K562 (cell line): ENCODE results near the gene ARHGDIB. TPM values are rescaled to one million over a fixed set of nuclear protein-coding genes. Genes with fewer than 3 reads are reported as not detected.

Source experiments
- ATAC-seq: fragments of 200-7000 bp; cut with Tn5 transposase; 3 replicates; pipeline ENCODE4 v1.9.1; 2020; ENCODE audit warnings: moderate library complexity
- BruUV-seq: library from RNA; stranded (reverse); fragments of 400-500 nt; replicated peaks from 2 replicates; lab custom pipeline; 2021; lab: Mats Ljungman, UMichigan
- CTCF ChIA-PET: fragments of 300-600 bp; formaldehyde crosslinking; extraction: SDS; loops from one replicate; lab custom pipeline; 2021; ENCODE audit warnings: low intra/inter-chr PET ratio; lab: Yijun Ruan, JAX
- POLR2A ChIA-PET: fragments of 300-600, 350-650 bp; sonication (Branson Sonifier 250); formaldehyde crosslinking; extraction: SDS; loops from one replicate; lab custom pipeline; 2021; ENCODE audit warnings: antibody characterized with exemption, inconsistent platforms; lab: Yijun Ruan, JAX
- DNase-seq, 4 experiments: peaks; one replicate each; pipeline versions ENCODE4 v3.0.0 to v3.0.0-alpha.2; 2011 to 2018; ENCODE audit warnings: low spot score in 3 of 4, mixed read lengths in 3 of 4; ENCODE audit errors: extremely low read depth in 1 of 4
- FAIRE-seq: peaks from 2 replicates; lab custom pipeline; 2011; peaks lifted over from hg19 to GRCh38; lab: Jason Lieb, UNC
- H2AFZ ChIP-seq: 2 replicates; pipeline ENCODE4 v1.6.0; 2011; ENCODE audit warnings: low read depth, low read length, control low read depth, inconsistent platforms
- H3K27ac ChIP-seq: fragments of 200-600 bp; 3 replicates; pipeline ENCODE4 v1.8.0; 2011; ENCODE audit warnings: low read depth, mild to moderate bottlenecking, control low read depth, inconsistent platforms, low read length, moderate library complexity, mixed read lengths; ENCODE audit errors: extremely low read depth
- H3K27me3 ChIP-seq, 2 experiments: fragments of 300-600 bp in 1 of 2; 2 replicates in 1 of 2; 3 replicates in 1 of 2; pipeline versions ENCODE4 v1.6.0 to v1.8.0; 2011; ENCODE audit warnings: inconsistent platforms in 2 of 2, low read length in 2 of 2, mild to moderate bottlenecking in 1 of 2, mixed read lengths in 1 of 2, moderate library complexity in 1 of 2; ENCODE audit not compliant: control insufficient read depth in 2 of 2, insufficient read depth in 2 of 2
- H3K36me3 ChIP-seq: fragments of 300-600 bp; 3 replicates; pipeline ENCODE4 v1.8.0; 2011; ENCODE audit warnings: mild to moderate bottlenecking, low read length, inconsistent platforms; ENCODE audit not compliant: control insufficient read depth, insufficient read depth
- H3K4me1 ChIP-seq, 2 experiments: fragments of 200-600 bp in 1 of 2; replicated peaks in 1 of 2; 2 replicates in 1 of 2; 3 replicates in 1 of 2; pipeline versions ENCODE4 v1.5.1 to v1.8.0; 2011; ENCODE audit warnings: inconsistent platforms in 2 of 2, low read length in 2 of 2, mild to moderate bottlenecking in 1 of 2, mixed read lengths in 1 of 2, moderate library complexity in 1 of 2; ENCODE audit not compliant: control insufficient read depth in 2 of 2, insufficient read depth in 2 of 2
- H3K4me2 ChIP-seq: 2 replicates; pipeline ENCODE4 v1.6.1; 2011; ENCODE audit warnings: low read length, control low read depth, inconsistent platforms, mixed read lengths; ENCODE audit not compliant: insufficient read depth
- H3K4me3 ChIP-seq: fragments of 200-600 bp; sonication (generic), shearing (Covaris generic); 2 replicates; pipeline ENCODE4 v1.5.1; 2016; ENCODE audit warnings: control low read depth, inconsistent platforms
- H3K79me2 ChIP-seq: fragments of 200-600 bp; 3 replicates; pipeline ENCODE4 v1.8.0; 2011; ENCODE audit warnings: low read length, inconsistent platforms; ENCODE audit not compliant: control insufficient read depth, insufficient read depth
- H3K9ac ChIP-seq, 2 experiments: 2 replicates each; pipeline versions ENCODE4 v1.6.0 to v1.6.1; 2011; ENCODE audit warnings: low read depth in 2 of 2, low read length in 2 of 2, control low read depth in 1 of 2, inconsistent platforms in 1 of 2, mild to moderate bottlenecking in 1 of 2, mixed read lengths in 1 of 2; ENCODE audit not compliant: insufficient read depth in 1 of 2
- H3K9me1 ChIP-seq: one replicate; pipeline ENCODE4 v1.6.0; 2011; ENCODE audit warnings: inconsistent platforms, mild to moderate bottlenecking, low read length, moderate library complexity; ENCODE audit not compliant: control insufficient read depth, insufficient read depth
- H3K9me3 ChIP-seq: replicated peaks from 2 replicates; pipeline ENCODE4 v1.5.1; 2011; ENCODE audit warnings: low read depth, low read length, inconsistent platforms; ENCODE audit not compliant: control insufficient read depth, insufficient read depth
- H4K20me1 ChIP-seq: replicated peaks from 2 replicates; pipeline ENCODE4 v1.6.1; 2011; ENCODE audit warnings: low read length, inconsistent platforms, mixed read lengths; ENCODE audit not compliant: control insufficient read depth, insufficient read depth
- CCAR2 ChIP-seq: fragments of 200-400 bp; formaldehyde crosslinking; IDR thresholded peaks from 2 replicates; pipeline ENCODE4 v1.6.1; 2017; ENCODE audit warnings: mild to moderate bottlenecking, low read depth, low read length
- CREB1 ChIP-seq, 2 experiments: sonication (generic) in 1 of 2; formaldehyde crosslinking in 1 of 2; IDR thresholded peaks; 2 replicates each; pipeline versions ENCODE4 v1.6.1 to v1.8.0; 2012 to 2022; ENCODE audit warnings: inconsistent platforms in 1 of 2, mild to moderate bottlenecking in 1 of 2, missing genetic modification reagents in 1 of 2, moderate library complexity in 1 of 2
- FOXP4 ChIP-seq: sonication (generic); formaldehyde crosslinking; IDR thresholded peaks from 2 replicates; pipeline ENCODE4 v1.8.0; 2022; ENCODE audit warnings: mild to moderate bottlenecking, missing genetic modification reagents, borderline replicate concordance
- GTF2F1 ChIP-seq: IDR thresholded peaks from 2 replicates; pipeline ENCODE4 v1.6.1; 2011; ENCODE audit warnings: low read depth, low read length, improper control_type of control experiment
- HEY1 ChIP-seq: fragments of 250-450 bp; sonication (Bioruptor Pico); IDR thresholded peaks from 2 replicates; pipeline ENCODE4 v1.5.0; 2020; ENCODE audit warnings: mild to moderate bottlenecking, moderate library complexity, borderline replicate concordance
- MEF2D ChIP-seq: conservative IDR thresholded peaks from 2 replicates; pipeline ENCODE4 v1.6.1; 2016; ENCODE audit warnings: low read depth, missing genetic modification characterization, missing compliant biosample characterization
- MLX ChIP-seq, 2 experiments: fragments of 450-650 bp in 1 of 2; sonication (generic) in 1 of 2; formaldehyde crosslinking; conservative IDR thresholded peaks; 2 replicates each; pipeline versions ENCODE4 v1.4.0 to v1.8.1; 2020 to 2022; ENCODE audit warnings: mild to moderate bottlenecking in 1 of 2, missing genetic modification reagents in 1 of 2
- MTA3 ChIP-seq: fragments of 450-650 bp; formaldehyde crosslinking; IDR thresholded peaks from 2 replicates; pipeline ENCODE4 v1.6.1; 2017; ENCODE audit warnings: mild to moderate bottlenecking, borderline replicate concordance
- NR2F6 ChIP-seq: fragments of 450-650 bp; formaldehyde crosslinking; IDR thresholded peaks from 2 replicates; pipeline ENCODE4 v1.4.0; 2020; ENCODE audit warnings: mild to moderate bottlenecking
- ZNF232 ChIP-seq: sonication (generic); formaldehyde crosslinking; IDR thresholded peaks from 2 replicates; pipeline ENCODE4 v1.8.0; 2022; ENCODE audit warnings: mild to moderate bottlenecking, missing genetic modification reagents
- ZNF445 ChIP-seq: fragments of 250-450 bp; sonication (Bioruptor Pico); IDR thresholded peaks from 2 replicates; pipeline ENCODE4 v1.4.0; 2020; ENCODE audit warnings: low read depth, mild to moderate bottlenecking, moderate library complexity
- WGBS: fragments of 100-300 bp; shearing (Covaris generic); methylation state at CpG from one replicate; pipeline ENCODE4 v1.1.6; 2016; ENCODE audit warnings: low coverage, mixed read lengths; ENCODE audit not compliant: insufficient coverage; ENCODE audit errors: missing lambda C conversion rate; 5-methylcytosine and 5-hydroxymethylcytosine counted together
- in situ Hi-C: fragments of 300-500 bp; cut with MboI; formaldehyde crosslinking; loops from 4 replicates; pipeline ENCODE4 v1.15.0; 2018; ENCODE audit warnings: inconsistent platforms, mixed read lengths
- intact Hi-C: fragments of 100-400 bp; cut with micrococcal nuclease; formaldehyde crosslinking; loops from 2 replicates; pipeline ENCODE4 v1.14.2; 2022
- polyA plus RNA-seq, 8 experiments: library from polyadenylated mRNA; depleted of rRNA in 4 of 8; stranded (reverse) in 5 of 8; unstranded in 3 of 8; fragments of >200 nt; fragmentation: Nextera tagmentation in 2 of 8; fragmentation: Illumina TruSeq in 1 of 8; extraction: Ambion mirVana in 2 of 8; extraction: Trizol in 1 of 8; gene quantifications; 2 replicates each; pipeline versions ENCODE4 v1.2.1 to v1.2.3, GENCODE V29; 2011 to 2014; ENCODE audit warnings: inconsistent platforms in 1 of 8, missing spikeins in 1 of 8
- total RNA-seq, 7 experiments: library from RNA; depleted of rRNA in 6 of 7; stranded (reverse); fragments of >200 nt in 6 of 7; fragmentation: Illumina TruSeq in 2 of 7; extraction: Trizol in 2 of 7; gene quantifications; 2 replicates each; pipeline versions ENCODE4 v1.2.1 to v1.2.3, GENCODE V29; 2011 to 2021; ENCODE audit warnings: low replicate concordance in 1 of 7
- TF ChIP-seq, protein P1 (sequence below): sonication (generic); formaldehyde crosslinking; IDR thresholded peaks from 2 replicates; pipeline ENCODE4 v1.8.1; 2022; ENCODE audit warnings: missing genetic modification reagents

Gene ARHGDIB
- total and polyA plus RNA-seq, 9 of the 15 experiments (the other 6 are each of a cell fraction or from before 2014, with no cell fraction given), result 9.5 to 204 (median 116) TPM

GRCh38 chr12:14992673-14993072, 31.3 kb upstream of the ARHGDIB start:
- no peaks in the 10 kb centered on the region for H3K36me3 ChIP-seq
- H2AFZ ChIP-seq, result no peak overlapping the region
- ChIA-PET POLR2A (no interaction called here), CTCF (no interaction called here)
- in situ Hi-C loops, result loop anchor here (10.0 kb wide), 1 partner anchor 148 kb away; the partner anchor contains the start of gene ART4
- H3K4me1 ChIP-seq, result peaks cover 3% of the 10 kb centered on the region in 2 experiments; a peak in 3 of 5 replicates
- H3K4me3 ChIP-seq, result no peak overlapping the region
- H3K9me3 ChIP-seq, result no peaks in the 10 kb centered on the region
- BruUV-seq, result no TSS peak
- H3K4me2 ChIP-seq, result no peak overlapping the region
- H3K9me1 ChIP-seq, result no peaks in the 10 kb centered on the region
- no peaks in the 10 kb centered on the region for H3K27me3 ChIP-seq
- H3K27ac ChIP-seq, result no peak overlapping the region
- intact Hi-C loops, result loop anchor here (5.0 to 10.0 kb wide), 3 partner anchors 55 to 268 kb away; partner anchors contain the start of genes ERP27 and SMCO3
- H3K9ac ChIP-seq, result no peak overlapping the region
- no peaks in the 10 kb centered on the region for H4K20me1 ChIP-seq
- no peak for TF ChIP-seq MTA3
- TF ChIP-seq MEF2D (tag), result no peak
- TF ChIP-seq NR2F6 (CRISPR knock-in tag), result no peak
- no peak for TF ChIP-seq ZNF445
- TF ChIP-seq ZNF232, result no peak
- no peak for FAIRE-seq
- no peak for DNase-seq
- no peak for ATAC-seq
- WGBS, result 7% methylated on average over 3 of the region's 3 CpGs
- no peaks in the 10 kb centered on the region for H3K79me2 ChIP-seq

- ATAC-seq, result no peak
- H2AFZ ChIP-seq, result no peak overlapping the region
- DNase-seq, result no peak
- no peaks in the 10 kb centered on the region for H3K9me1 ChIP-seq
- intact Hi-C loops, result loop anchor here (5.0 to 10.0 kb wide), 3 partner anchors 54 to 266 kb away; partner anchors contain the start of genes ERP27 and SMCO3
- H3K79me2 ChIP-seq, result no peaks in the 10 kb centered on the region
- no peaks in the 10 kb centered on the region for H4K20me1 ChIP-seq
- no peak overlapping the region for H3K9ac ChIP-seq
- H3K27me3 ChIP-seq, result no peaks in the 10 kb centered on the region
- no peaks in the 10 kb centered on the region for H3K36me3 ChIP-seq
- no peak overlapping the region for H3K27ac ChIP-seq
- in situ Hi-C loops, result loop anchor here (10.0 kb wide), 1 partner anchor 146 kb away; the partner anchor contains the start of gene ART4
- no peak overlapping the region for H3K4me2 ChIP-seq
- H3K4me1 ChIP-seq, result peaks cover 3% of the 10 kb centered on the region in 2 experiments; a peak in 3 of 5 replicates
- FAIRE-seq, result no peak
- ChIA-PET POLR2A (no interaction called here), CTCF (no interaction called here)
- H3K4me3 ChIP-seq, result no peak overlapping the region
- no peaks in the 10 kb centered on the region for H3K9me3 ChIP-seq
- BruUV-seq, result no TSS peak
- TF ChIP-seq GTF2F1 (no peak), MLX (CRISPR knock-in tag; conservative IDR thresholded peaks at IDR 0.05) (no peak), CCAR2 (no peak), FOXP4 (CRISPR knock-in tag) (no peak), HEY1 (CRISPR knock-in tag) (no peak), CREB1 (IDR thresholded peaks at IDR 0.05) (no peak), CREB1 (CRISPR knock-in tag; IDR thresholded peaks at IDR 0.05) (no peak)
- TF ChIP-seq, protein P1, sequence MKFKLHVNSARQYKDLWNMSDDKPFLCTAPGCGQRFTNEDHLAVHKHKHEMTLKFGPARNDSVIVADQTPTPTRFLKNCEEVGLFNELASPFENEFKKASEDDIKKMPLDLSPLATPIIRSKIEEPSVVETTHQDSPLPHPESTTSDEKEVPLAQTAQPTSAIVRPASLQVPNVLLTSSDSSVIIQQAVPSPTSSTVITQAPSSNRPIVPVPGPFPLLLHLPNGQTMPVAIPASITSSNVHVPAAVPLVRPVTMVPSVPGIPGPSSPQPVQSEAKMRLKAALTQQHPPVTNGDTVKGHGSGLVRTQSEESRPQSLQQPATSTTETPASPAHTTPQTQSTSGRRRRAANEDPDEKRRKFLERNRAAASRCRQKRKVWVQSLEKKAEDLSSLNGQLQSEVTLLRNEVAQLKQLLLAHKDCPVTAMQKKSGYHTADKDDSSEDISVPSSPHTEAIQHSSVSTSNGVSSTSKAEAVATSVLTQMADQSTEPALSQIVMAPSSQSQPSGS (CRISPR knock-in tag), result no peak
Measured at GRCh38 chr12:14991069-14991468, 29.7 kb upstream of the ARHGDIB start.
